HepG2 (cell line): ENCODE results near the gene PAPPA2. TPM values are rescaled to one million over a fixed set of nuclear protein-coding genes. Genes with fewer than 3 reads are reported as not detected.

Source experiments
- GLI4 ChIP-seq: sonication (generic); formaldehyde crosslinking; IDR thresholded peaks from 2 replicates; pipeline ENCODE4 v1.5.1; 2020; ENCODE audit warnings: missing genetic modification reagents, mild to moderate bottlenecking, moderate library complexity, borderline replicate concordance
- IRX3 ChIP-seq: sonication (generic); formaldehyde crosslinking; IDR thresholded peaks from 2 replicates; pipeline ENCODE4 v1.8.1; 2023; ENCODE audit warnings: mild to moderate bottlenecking, low read depth, missing genetic modification reagents, borderline replicate concordance
- MAFG ChIP-seq: sonication (generic); formaldehyde crosslinking; IDR thresholded peaks from 2 replicates; pipeline ENCODE4 v1.5.1; 2020; ENCODE audit warnings: mild to moderate bottlenecking, missing genetic modification reagents
- POLR2AphosphoS2 ChIP-seq: IDR thresholded peaks from 2 replicates; pipeline ENCODE4 v1.6.1; 2011; ENCODE audit warnings: low read depth, low read length, improper control_type of control experiment
- TMF1 ChIP-seq: sonication (generic); formaldehyde crosslinking; IDR thresholded peaks from 2 replicates; pipeline ENCODE4 v1.8.1; 2022; ENCODE audit warnings: low read depth, missing genetic modification reagents
- ZBTB4 ChIP-seq: sonication (generic); formaldehyde crosslinking; IDR thresholded peaks from 2 replicates; pipeline ENCODE4 v1.4.0; 2020; ENCODE audit warnings: missing genetic modification reagents, mild to moderate bottlenecking, borderline replicate concordance
- ZNF557 ChIP-seq: sonication (generic); formaldehyde crosslinking; IDR thresholded peaks from 2 replicates; pipeline ENCODE4 v1.4.0; 2020; ENCODE audit warnings: missing genetic modification reagents
- ZSCAN30 ChIP-seq: sonication (generic); formaldehyde crosslinking; IDR thresholded peaks from 2 replicates; pipeline ENCODE4 v1.5.0; 2020; ENCODE audit warnings: mild to moderate bottlenecking, missing genetic modification reagents
- polyA plus RNA-seq, 8 experiments: library from polyadenylated mRNA; depleted of rRNA in 3 of 8; stranded (reverse) in 7 of 8; unstranded in 1 of 8; fragments of >200 nt; fragmentation: Illumina TruSeq in 4 of 8; extraction: Trizol in 4 of 8; gene quantifications; 2 replicates each; pipeline versions ENCODE4 v1.2.1 to v1.2.3, GENCODE V29; 2011 to 2016; ENCODE audit warnings: low read depth in 4 of 8, missing spikeins in 1 of 8, mixed read lengths in 1 of 8; ENCODE audit not compliant: insufficient read depth in 1 of 8
- total RNA-seq, 5 experiments: library from RNA; depleted of rRNA; stranded (reverse); fragments of >200 nt; fragmentation: Illumina TruSeq; extraction: Trizol; gene quantifications; 2 replicates each; pipeline ENCODE4 v1.2.3, GENCODE V29; 2016; ENCODE audit warnings: low read depth in 1 of 5
- TF ChIP-seq, protein P1 (sequence below): sonication (generic); formaldehyde crosslinking; IDR thresholded peaks from 2 replicates; pipeline ENCODE4 v1.5.1; 2020; ENCODE audit warnings: missing genetic modification reagents, mild to moderate bottlenecking, borderline replicate concordance
- TF ChIP-seq, protein P2 (sequence below): IDR thresholded peaks from 2 replicates; pipeline ENCODE4 v1.6.1; 2018; ENCODE audit warnings: missing genetic modification reagents

PAPPA2 gene
- total and polyA plus RNA-seq, 2 of the 13 experiments (the other 11 are each of a cell fraction or from before 2014, with no cell fraction given) = 0.01 TPM; not detected in 1

- TF ChIP-seq ZBTB4 (CRISPR knock-in tag) (no peak), IRX3 (CRISPR knock-in tag) (no peak), GLI4 (CRISPR knock-in tag) (no peak), ZSCAN30 (CRISPR knock-in tag) (no peak), MAFG (no peak), POLR2AphosphoS2 (no peak), TMF1 (CRISPR knock-in tag) (no peak), ZNF557 (no peak)
- TF ChIP-seq, protein P1, sequence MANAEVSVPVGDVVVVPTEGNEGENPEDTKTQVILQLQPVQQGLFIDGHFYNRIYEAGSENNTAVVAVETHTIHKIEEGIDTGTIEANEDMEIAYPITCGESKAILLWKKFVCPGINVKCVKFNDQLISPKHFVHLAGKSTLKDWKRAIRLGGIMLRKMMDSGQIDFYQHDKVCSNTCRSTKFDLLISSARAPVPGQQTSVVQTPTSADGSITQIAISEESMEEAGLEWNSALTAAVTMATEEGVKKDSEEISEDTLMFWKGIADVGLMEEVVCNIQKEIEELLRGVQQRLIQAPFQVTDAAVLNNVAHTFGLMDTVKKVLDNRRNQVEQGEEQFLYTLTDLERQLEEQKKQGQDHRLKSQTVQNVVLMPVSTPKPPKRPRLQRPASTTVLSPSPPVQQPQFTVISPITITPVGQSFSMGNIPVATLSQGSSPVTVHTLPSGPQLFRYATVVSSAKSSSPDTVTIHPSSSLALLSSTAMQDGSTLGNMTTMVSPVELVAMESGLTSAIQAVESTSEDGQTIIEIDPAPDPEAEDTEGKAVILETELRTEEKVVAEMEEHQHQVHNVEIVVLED (CRISPR knock-in tag) = no peak
- TF ChIP-seq, protein P2, sequence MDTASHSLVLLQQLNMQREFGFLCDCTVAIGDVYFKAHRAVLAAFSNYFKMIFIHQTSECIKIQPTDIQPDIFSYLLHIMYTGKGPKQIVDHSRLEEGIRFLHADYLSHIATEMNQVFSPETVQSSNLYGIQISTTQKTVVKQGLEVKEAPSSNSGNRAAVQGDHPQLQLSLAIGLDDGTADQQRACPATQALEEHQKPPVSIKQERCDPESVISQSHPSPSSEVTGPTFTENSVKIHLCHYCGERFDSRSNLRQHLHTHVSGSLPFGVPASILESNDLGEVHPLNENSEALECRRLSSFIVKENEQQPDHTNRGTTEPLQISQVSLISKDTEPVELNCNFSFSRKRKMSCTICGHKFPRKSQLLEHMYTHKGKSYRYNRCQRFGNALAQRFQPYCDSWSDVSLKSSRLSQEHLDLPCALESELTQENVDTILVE (CRISPR knock-in tag) = no peak
- TF ChIP-seq, all 625 proteins: peak for 0
Measured at GRCh38 chr1:176604461-176604860, 141.5 kb downstream of the PAPPA2 start (continued).
